Endothelial cell of umbilical vein (primary cell): ENCODE data around the gene CHSY1. TPM values are rescaled to one million over a fixed set of nuclear protein-coding genes. Genes with fewer than 3 reads are reported as not detected.

Source experiments
- BruUV-seq: library from RNA; stranded (reverse); fragments of 400-500 nt; replicated peaks from 2 replicates; lab custom pipeline; 2021; lab: Mats Ljungman, UMichigan
- CTCF ChIA-PET: fragments of 300-600, 350-600 bp; sonication (Branson Sonifier 250); formaldehyde crosslinking; loops from one replicate; lab custom pipeline; 2021; ENCODE audit warnings: antibody characterized with exemption, inconsistent platforms; lab: Charles Lee
- POLR2A ChIA-PET: fragments of 300-600, 350-600 bp; sonication (Branson Sonifier 250); formaldehyde crosslinking; loops from one replicate; lab custom pipeline; 2021; ENCODE audit warnings: antibody characterized with exemption, inconsistent platforms; lab: Charles Lee
- DNase-seq: peaks from one replicate; pipeline ENCODE4 v3.0.0-alpha.2; 2011; ENCODE audit warnings: low read depth, low spot score
- FAIRE-seq: peaks from 2 replicates; lab custom pipeline; 2011; peaks lifted over from hg19 to GRCh38; lab: Jason Lieb, UNC
- H2AFZ ChIP-seq: 2 replicates; pipeline ENCODE4 v1.6.0; 2012; ENCODE audit warnings: low read depth, low read length, control low read depth, inconsistent platforms
- H3K27ac ChIP-seq: 2 replicates; pipeline ENCODE4 v1.5.1; 2011; ENCODE audit warnings: low read depth, mild to moderate bottlenecking, control low read depth, low read length, moderate library complexity; ENCODE audit not compliant: insufficient read depth
- H3K27me3 ChIP-seq, 2 experiments: 2 replicates each; pipeline versions ENCODE4 v1.6.0 to v1.6.1; 2011; ENCODE audit warnings: low read length in 2 of 2, mixed read lengths in 1 of 2; ENCODE audit not compliant: control insufficient read depth in 2 of 2, insufficient read depth in 2 of 2
- H3K36me3 ChIP-seq, 2 experiments: 2 replicates in 1 of 2; 3 replicates in 1 of 2; pipeline ENCODE4 v1.5.1; 2011; ENCODE audit warnings: low read length in 2 of 2, mild to moderate bottlenecking in 1 of 2, moderate library complexity in 1 of 2; ENCODE audit not compliant: control insufficient read depth in 2 of 2, insufficient read depth in 2 of 2; ENCODE audit errors: extremely low read depth in 1 of 2
- H3K4me1 ChIP-seq: 3 replicates; pipeline ENCODE4 v1.5.1; 2011; ENCODE audit warnings: mild to moderate bottlenecking, low read length; ENCODE audit not compliant: control insufficient read depth, insufficient read depth; ENCODE audit errors: extremely low read depth
- H3K4me2 ChIP-seq: 2 replicates; pipeline ENCODE4 v1.6.1; 2011; ENCODE audit warnings: low read length, control low read depth, mixed read lengths; ENCODE audit not compliant: insufficient read depth
- H3K4me3 ChIP-seq, 3 experiments: fragments of 200-600 bp in 1 of 3; sonication (generic), shearing (Covaris generic) in 1 of 3; replicated peaks in 1 of 3; 2 replicates each; pipeline ENCODE4 v1.5.1; 2011 to 2016; ENCODE audit warnings: control low read depth in 3 of 3, low read length in 3 of 3, mild to moderate bottlenecking in 2 of 3, inconsistent platforms in 1 of 3, low read depth in 1 of 3, moderate library complexity in 1 of 3; ENCODE audit not compliant: insufficient read depth in 1 of 3
- H3K79me2 ChIP-seq: 2 replicates; pipeline ENCODE4 v1.6.0; 2012; ENCODE audit warnings: low read length, inconsistent platforms; ENCODE audit not compliant: control insufficient read depth, insufficient read depth
- H3K9ac ChIP-seq: replicated peaks from 2 replicates; pipeline ENCODE3; 2011; ENCODE audit warnings: low read length, control low read depth; ENCODE audit not compliant: insufficient read depth; ENCODE audit errors: extremely low read depth
- H3K9me1 ChIP-seq: replicated peaks from 3 replicates; pipeline ENCODE4 v1.6.0; 2011; ENCODE audit warnings: mild to moderate bottlenecking, low read length; ENCODE audit not compliant: control insufficient read depth, insufficient read depth; ENCODE audit errors: extremely low read depth
- H3K9me3 ChIP-seq: replicated peaks from 2 replicates; pipeline ENCODE4 v1.5.1; 2012; ENCODE audit warnings: low read length, inconsistent platforms; ENCODE audit not compliant: control insufficient read depth, insufficient read depth
- H4K20me1 ChIP-seq: replicated peaks from 2 replicates; pipeline ENCODE3; 2011; ENCODE audit warnings: mild to moderate bottlenecking, low read length; ENCODE audit not compliant: control insufficient read depth, insufficient read depth; ENCODE audit errors: extremely low read depth
- CTCF ChIP-seq, 2 donors: IDR thresholded peaks; 1 replicate in 1 of 2; 2 replicates in 1 of 2; pipeline ENCODE4 v1.5.1; 2011; ENCODE audit warnings: low read length in 2 of 2, mild to moderate bottlenecking in 2 of 2, moderate library complexity in 2 of 2, control low read depth in 1 of 2, inconsistent platforms in 1 of 2, low read depth in 1 of 2; ENCODE audit not compliant: insufficient read depth in 1 of 2; ENCODE audit errors: extremely low read depth in 1 of 2
- EZH2 ChIP-seq: IDR thresholded peaks from 2 replicates; pipeline ENCODE4 v1.6.1; 2012; ENCODE audit warnings: borderline replicate concordance, low read depth, mild to moderate bottlenecking, moderate library complexity, low read length, inconsistent platforms; ENCODE audit not compliant: severe bottlenecking
- FOS ChIP-seq: IDR thresholded peaks from 2 replicates; pipeline ENCODE4 v1.6.1; 2011; ENCODE audit warnings: mild to moderate bottlenecking, low read length, moderate library complexity, borderline replicate concordance; ENCODE audit not compliant: insufficient read depth
- GATA2 ChIP-seq: IDR thresholded peaks from 2 replicates; pipeline ENCODE4 v1.7.0; 2011; ENCODE audit warnings: low read depth, mild to moderate bottlenecking, moderate library complexity, mixed read lengths, low read length; ENCODE audit not compliant: insufficient read length, insufficient read depth
- JUN ChIP-seq: IDR thresholded peaks from 2 replicates; pipeline ENCODE4 v1.6.1; 2011; ENCODE audit warnings: borderline replicate concordance, low read depth; ENCODE audit not compliant: insufficient read length, insufficient read depth
- MAX ChIP-seq: IDR thresholded peaks from 2 replicates; pipeline ENCODE4 v1.6.1; 2011; ENCODE audit not compliant: insufficient read depth, insufficient read length
- MYC ChIP-seq: IDR thresholded peaks from one replicate; pipeline ENCODE4 v1.6.1; 2011; ENCODE audit warnings: mild to moderate bottlenecking, low read depth, low read length
- POLR2A ChIP-seq: IDR thresholded peaks from 2 replicates; pipeline ENCODE4 v1.6.1; 2012; ENCODE audit warnings: low read depth, mild to moderate bottlenecking, control low read depth, low read length
- POLR2AphosphoS5 ChIP-seq: IDR thresholded peaks from 2 replicates; pipeline ENCODE4 v1.6.1; 2012; ENCODE audit warnings: low read depth, mild to moderate bottlenecking, control low read depth, low read length, moderate library complexity; ENCODE audit not compliant: insufficient read depth
- dilution Hi-C: fragments of 300-500 bp; cut with MboI; formaldehyde crosslinking; loops from one replicate; pipeline ENCODE4 v1.15.0; 2019; ENCODE audit warnings: low sequenced_read_pairs; ENCODE audit not compliant: extremely low pct_ligation_motif_present
- intact Hi-C: fragments of 100-400 bp; cut with micrococcal nuclease; formaldehyde crosslinking; loops from one replicate; pipeline ENCODE4 v1.10.0; 2022
- polyA plus RNA-seq, 4 experiments: library from polyadenylated mRNA; depleted of rRNA in 3 of 4; stranded (reverse) in 3 of 4; unstranded in 1 of 4; fragments of >200 nt; gene quantifications; 2 replicates each; pipeline versions ENCODE4 v1.2.1 to v1.2.3, GENCODE V29; 2011 to 2012; ENCODE audit warnings: missing spikeins in 1 of 4
- total RNA-seq: library from RNA; stranded (reverse); gene quantifications from 2 replicates; pipeline ENCODE4 v1.2.3, GENCODE V29; 2021

The CHSY1 gene
- total and polyA plus RNA-seq, 2 donors (not counting 3 experiments of a cell fraction or from before 2014, with no cell fraction given) = 23.7 to 50.8 TPM

DNA sequence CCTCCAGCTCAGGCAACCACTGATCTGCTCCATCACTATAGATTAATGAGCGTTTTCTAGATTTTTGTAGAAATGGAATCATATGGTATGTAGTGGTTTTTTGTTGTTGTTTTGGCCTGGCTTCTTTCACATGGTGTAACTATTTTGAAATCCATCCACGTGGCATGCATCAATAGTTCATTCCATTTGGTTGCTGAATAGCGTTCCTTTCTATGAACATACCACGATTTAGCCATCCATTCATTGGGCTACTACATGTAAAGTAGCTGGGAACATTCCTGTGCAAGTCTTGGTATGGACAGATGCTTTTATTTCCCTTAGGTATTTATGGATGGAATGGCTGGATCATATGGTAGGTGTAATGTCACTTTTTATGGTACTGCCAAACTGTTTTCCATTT lies 10.7 kb upstream of the CHSY1 start:
- H3K36me3 ChIP-seq = no peaks in the 10 kb centered on the region
- no peaks in the 10 kb centered on the region for H3K9me1 ChIP-seq
- H3K9me3 ChIP-seq = no peaks in the 10 kb centered on the region
- H3K4me3 ChIP-seq = no peak overlapping the region
- POLR2A ChIA-PET = no interaction called here
- no peak overlapping the region for H3K4me2 ChIP-seq
- peaks cover 0 to 2% of the 10 kb centered on the region in 2 experiments for H3K27me3 ChIP-seq
- intact Hi-C loops (no loop called here), dilution Hi-C loops (no loop called here)
- no peaks in the 10 kb centered on the region for H4K20me1 ChIP-seq
- peaks cover 12% of the 10 kb centered on the region for H3K4me1 ChIP-seq
- no peak for FAIRE-seq
- no peak overlapping the region for H3K9ac ChIP-seq
- TF ChIP-seq GATA2 (no peak), JUN (no peak), POLR2AphosphoS5 (no peak), MYC (no peak), CTCF (IDR thresholded peaks at IDR 0.05; ENCODE audit: extremely low read depth in 1 of 2, insufficient read depth in 1 of 2, low read depth in 1 of 2, low read length in 2 of 2) (no peak), MAX (no peak), FOS (no peak), EZH2 (no peak), POLR2A (no peak)
- no peak overlapping the region for H2AFZ ChIP-seq
- H3K27ac ChIP-seq = no peak overlapping the region
- no peak for DNase-seq
- CTCF ChIA-PET = interaction anchor here (1.3 to 1.9 kb wide), 4 partner anchors 11 to 255 kb away, joined by 3 to 7 read pairs (median 5); partner anchors contain the start of gene CHSY1
- H3K79me2 ChIP-seq = no peaks in the 10 kb centered on the region
- BruUV-seq = no TSS peak
